Measurements from ENCODE around the gene TCF12. TPM values are rescaled to one million over a fixed set of nuclear protein-coding genes. Genes with fewer than 3 reads are reported as not detected.

Gene TCF12
- total RNA-seq, 1 donor from 2014 or later: 149 TPM

- peaks cover 4% of the 10 kb centered on the region for H4K20me1 ChIP-seq (ENCODE audit: low read depth)
- Mint-ChIP-seq H3K27ac (no peak overlapping the region), H3K9me3 (no peaks in the 10 kb centered on the region), H3K27me3 (ENCODE audit: insufficient read depth, low read depth) (no peaks in the 10 kb centered on the region), H3K36me3 (peaks cover 68% of the 10 kb centered on the region), H3K4me3 (no peak overlapping the region), H3K4me1 (peaks cover 5% of the 10 kb centered on the region)
- DNase-seq (ENCODE audit: low spot score): no peak
- no peak overlapping the region for H2AFZ ChIP-seq (replicated peaks)
- no peaks in the 10 kb centered on the region for H3K27me3 ChIP-seq
- no peak overlapping the region for H3K4me3 ChIP-seq
- no peak overlapping the region for H3K9ac ChIP-seq
- H3K4me2 ChIP-seq: no peak overlapping the region
- H3F3A ChIP-seq (ENCODE audit: low read depth): peaks cover 4% of the 10 kb centered on the region
- peaks cover 14% of the 10 kb centered on the region for H3K4me1 ChIP-seq
- no peak for TF ChIP-seq EZH2phosphoT487 (IDR thresholded peaks at IDR 0.05)
- TF ChIP-seq, protein P1, sequence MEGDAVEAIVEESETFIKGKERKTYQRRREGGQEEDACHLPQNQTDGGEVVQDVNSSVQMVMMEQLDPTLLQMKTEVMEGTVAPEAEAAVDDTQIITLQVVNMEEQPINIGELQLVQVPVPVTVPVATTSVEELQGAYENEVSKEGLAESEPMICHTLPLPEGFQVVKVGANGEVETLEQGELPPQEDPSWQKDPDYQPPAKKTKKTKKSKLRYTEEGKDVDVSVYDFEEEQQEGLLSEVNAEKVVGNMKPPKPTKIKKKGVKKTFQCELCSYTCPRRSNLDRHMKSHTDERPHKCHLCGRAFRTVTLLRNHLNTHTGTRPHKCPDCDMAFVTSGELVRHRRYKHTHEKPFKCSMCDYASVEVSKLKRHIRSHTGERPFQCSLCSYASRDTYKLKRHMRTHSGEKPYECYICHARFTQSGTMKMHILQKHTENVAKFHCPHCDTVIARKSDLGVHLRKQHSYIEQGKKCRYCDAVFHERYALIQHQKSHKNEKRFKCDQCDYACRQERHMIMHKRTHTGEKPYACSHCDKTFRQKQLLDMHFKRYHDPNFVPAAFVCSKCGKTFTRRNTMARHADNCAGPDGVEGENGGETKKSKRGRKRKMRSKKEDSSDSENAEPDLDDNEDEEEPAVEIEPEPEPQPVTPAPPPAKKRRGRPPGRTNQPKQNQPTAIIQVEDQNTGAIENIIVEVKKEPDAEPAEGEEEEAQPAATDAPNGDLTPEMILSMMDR (IDR thresholded peaks at IDR 0.05): no peak
- TF ChIP-seq EZH2 (IDR thresholded peaks at IDR 0.05): no peak
- no peak overlapping the region for H3K27ac ChIP-seq
- H3K36me3 ChIP-seq: peaks cover 21% of the 10 kb centered on the region
- no peaks in the 10 kb centered on the region for H3K79me2 ChIP-seq (ENCODE audit: low read depth)
- no peaks in the 10 kb centered on the region for H3K9me3 ChIP-seq (ENCODE audit: low read depth)
Observed at GRCh38 chr15:57282686-57283085, 364.2 kb downstream of the TCF12 start.

GRCh38 chr15:57283774-57284503 is 365.5 kb downstream of the TCF12 start:
- Histone ChIP-seq H3K36me3 (peaks cover 21% of the 10 kb centered on the region), H3K4me2 (no peak overlapping the region), H3K27me3 (no peaks in the 10 kb centered on the region), H3K9me3 (ENCODE audit: low read depth) (no peaks in the 10 kb centered on the region), H3F3A (ENCODE audit: low read depth) (peaks cover 4% of the 10 kb centered on the region), H4K20me1 (ENCODE audit: low read depth) (peaks cover 4% of the 10 kb centered on the region), H3K4me3 (no peak overlapping the region), H3K4me1 (peaks cover 14% of the 10 kb centered on the region), H3K79me2 (ENCODE audit: low read depth) (no peaks in the 10 kb centered on the region), H3K9ac (no peak overlapping the region), H3K27ac (no peak overlapping the region), H2AFZ (replicated peaks) (no peak overlapping the region)
- Mint-ChIP-seq H3K27ac (no peak overlapping the region), H3K9me3 (no peaks in the 10 kb centered on the region), H3K27me3 (ENCODE audit: insufficient read depth, low read depth) (no peaks in the 10 kb centered on the region), H3K4me1 (peaks cover 5% of the 10 kb centered on the region), H3K36me3 (peaks cover 69% of the 10 kb centered on the region), H3K4me3 (no peak overlapping the region)
- no peak for TF ChIP-seq EZH2 (IDR thresholded peaks at IDR 0.05)
- no peak for TF ChIP-seq EZH2phosphoT487 (IDR thresholded peaks at IDR 0.05)
- TF ChIP-seq, protein P1 (IDR thresholded peaks at IDR 0.05): no peak
- no peak for DNase-seq (ENCODE audit: low spot score)

GRCh38 chr15:57284535-57284934 is 366.1 kb downstream of the TCF12 start:
- no peak overlapping the region for H3K27ac Mint-ChIP-seq
- H3K27me3 Mint-ChIP-seq (ENCODE audit: insufficient read depth, low read depth): no peaks in the 10 kb centered on the region
- Histone ChIP-seq H3K4me3 (no peak overlapping the region), H3K36me3 (peaks cover 21% of the 10 kb centered on the region), H3K4me1 (peaks cover 14% of the 10 kb centered on the region), H4K20me1 (ENCODE audit: low read depth) (peaks cover 4% of the 10 kb centered on the region), H3K27me3 (no peaks in the 10 kb centered on the region), H2AFZ (replicated peaks) (no peak overlapping the region), H3K4me2 (no peak overlapping the region), H3K27ac (no peak overlapping the region), H3F3A (ENCODE audit: low read depth) (peaks cover 4% of the 10 kb centered on the region), H3K9me3 (ENCODE audit: low read depth) (no peaks in the 10 kb centered on the region), H3K79me2 (ENCODE audit: low read depth) (no peaks in the 10 kb centered on the region), H3K9ac (no peak overlapping the region)
- no peak for DNase-seq (ENCODE audit: low spot score)
- H3K9me3 Mint-ChIP-seq: no peaks in the 10 kb centered on the region
- no peak overlapping the region for H3K4me3 Mint-ChIP-seq
- TF ChIP-seq EZH2 (IDR thresholded peaks at IDR 0.05) (no peak), EZH2phosphoT487 (IDR thresholded peaks at IDR 0.05) (no peak)
- TF ChIP-seq, protein P1 (IDR thresholded peaks at IDR 0.05): no peak
- H3K36me3 Mint-ChIP-seq: peaks cover 68% of the 10 kb centered on the region
- peaks cover 3% of the 10 kb centered on the region for H3K4me1 Mint-ChIP-seq
